Astrocyte (in vitro differentiated cells and primary cell): ENCODE data around the gene CDCA4.

Experiments used
- EZH2 ChIP-seq: IDR thresholded peaks from 2 replicates; pipeline ENCODE4 v1.6.1; 2012; ENCODE audit warnings: mild to moderate bottlenecking, low read length, inconsistent platforms; ENCODE audit not compliant: insufficient read depth
- TF ChIP-seq, protein P1 (sequence below): IDR thresholded peaks from 2 replicates; pipeline ENCODE4 v1.5.1; 2011; ENCODE audit warnings: low read depth, mild to moderate bottlenecking, inconsistent platforms, low read length, moderate library complexity; ENCODE audit not compliant: insufficient read depth

DNA sequence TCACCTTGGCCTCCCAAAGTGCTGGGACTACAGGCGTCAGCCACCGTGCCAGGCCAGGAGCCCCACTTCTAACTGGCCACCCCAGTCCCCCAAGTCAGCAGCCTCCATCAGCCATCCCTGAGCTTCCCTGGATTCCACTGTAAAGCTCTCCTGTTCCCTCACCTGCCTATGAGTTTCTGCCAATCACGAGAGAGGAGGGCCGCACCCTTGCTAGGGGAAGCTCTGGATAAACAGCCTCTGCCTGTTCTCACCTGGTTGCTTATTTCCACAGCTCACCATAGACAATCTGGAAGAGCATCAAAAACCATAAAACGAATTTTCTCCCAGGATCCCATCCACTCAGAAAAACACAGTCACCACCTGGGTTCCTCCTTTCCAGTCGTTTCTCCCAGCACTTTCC, 5.0 kb downstream of the CDCA4 start:
- no peak for TF ChIP-seq EZH2
- TF ChIP-seq, protein P1, sequence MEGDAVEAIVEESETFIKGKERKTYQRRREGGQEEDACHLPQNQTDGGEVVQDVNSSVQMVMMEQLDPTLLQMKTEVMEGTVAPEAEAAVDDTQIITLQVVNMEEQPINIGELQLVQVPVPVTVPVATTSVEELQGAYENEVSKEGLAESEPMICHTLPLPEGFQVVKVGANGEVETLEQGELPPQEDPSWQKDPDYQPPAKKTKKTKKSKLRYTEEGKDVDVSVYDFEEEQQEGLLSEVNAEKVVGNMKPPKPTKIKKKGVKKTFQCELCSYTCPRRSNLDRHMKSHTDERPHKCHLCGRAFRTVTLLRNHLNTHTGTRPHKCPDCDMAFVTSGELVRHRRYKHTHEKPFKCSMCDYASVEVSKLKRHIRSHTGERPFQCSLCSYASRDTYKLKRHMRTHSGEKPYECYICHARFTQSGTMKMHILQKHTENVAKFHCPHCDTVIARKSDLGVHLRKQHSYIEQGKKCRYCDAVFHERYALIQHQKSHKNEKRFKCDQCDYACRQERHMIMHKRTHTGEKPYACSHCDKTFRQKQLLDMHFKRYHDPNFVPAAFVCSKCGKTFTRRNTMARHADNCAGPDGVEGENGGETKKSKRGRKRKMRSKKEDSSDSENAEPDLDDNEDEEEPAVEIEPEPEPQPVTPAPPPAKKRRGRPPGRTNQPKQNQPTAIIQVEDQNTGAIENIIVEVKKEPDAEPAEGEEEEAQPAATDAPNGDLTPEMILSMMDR: no peak
